ENCODE measurements around the gene CREB1. TPM values are rescaled to one million over a fixed set of nuclear protein-coding genes. Genes with fewer than 3 reads are reported as not detected.

The CREB1 gene
- total and polyA plus RNA-seq, 10 of the 15 experiments (the other 5 are each of a cell fraction or from before 2014, with no cell fraction given): 13.4 to 76.9 (median 39.5) TPM

- no peak overlapping the region for H3K9ac ChIP-seq (ENCODE audit: control insufficient read depth, insufficient read depth, low read length)
- CTCF ChIA-PET: interaction anchor here (1.4 kb wide), 1 partner anchor 8 kb away, joined by 3 read pairs; no protein-coding TSS in a partner anchor
- BruUV-seq (replicated peaks): no TSS peak
- H3K27me3 ChIP-seq (replicated peaks in 1 of 2; ENCODE audit: control insufficient read depth in 2 of 2, insufficient read depth in 2 of 2, low read length in 1 of 2): no peaks in the 10 kb centered on the region
- no peak overlapping the region for H3K27ac ChIP-seq (ENCODE audit: control insufficient read depth, insufficient read depth)
- ATAC-seq: no peak
- intact Hi-C loops (cut with micrococcal nuclease; ENCODE audit: unreplicated experiment) (no loop called here), in situ Hi-C loops (cut with MboI) (no loop called here)
- no peaks in the 10 kb centered on the region for H3K79me2 ChIP-seq (ENCODE audit: control insufficient read depth, insufficient read depth, low read length)
- H3K4me3 ChIP-seq: no peak overlapping the region
- FAIRE-seq: no peak
- SMC1A ChIA-PET (ENCODE audit: uncharacterized antibody, unreplicated experiment): interaction anchor here (0.6 to 1.0 kb wide), 2 partner anchors 12 to 19 kb away, joined by 3 read pairs; no protein-coding TSS in a partner anchor
- TF ChIP-seq NR2F1 (conservative IDR thresholded peaks at IDR 0.05) (no peak), CBFB (IDR thresholded peaks at IDR 0.05; ENCODE audit: low read depth) (no peak), ZBTB4 (CRISPR knock-in tag; IDR thresholded peaks at IDR 0.05) (no peak), PAX5 (IDR thresholded peaks at IDR 0.05; ENCODE audit: borderline replicate concordance, low read depth, low read length) (no peak), EED (IDR thresholded peaks at IDR 0.05; ENCODE audit: low read depth) (no peak), FOXM1 (IDR thresholded peaks at IDR 0.05; ENCODE audit: low read depth, low read length) (no peak)
- H3K4me1 ChIP-seq (ENCODE audit: control insufficient read depth, insufficient read depth, low read length): no peaks in the 10 kb centered on the region
- peaks cover 7% of the 10 kb centered on the region; the same call in 2 of the 3 replicates for H3K9me3 ChIP-seq (replicated peaks; ENCODE audit: control insufficient read depth, insufficient read depth, low read length)
- no peak overlapping the region for H2AFZ ChIP-seq (ENCODE audit: control insufficient read depth, low read depth, low read length)
- DNase-seq (ENCODE audit: low read depth, low spot score): no peak
- H4K20me1 ChIP-seq (ENCODE audit: control insufficient read depth, insufficient read depth): no peaks in the 10 kb centered on the region
- RAD21 ChIA-PET (ENCODE audit: unreplicated experiment): interaction anchor here (0.6 to 0.9 kb wide), 3 partner anchors 13 to 127 kb away, joined by 3 read pairs; no protein-coding TSS in a partner anchor
- H3K4me2 ChIP-seq (ENCODE audit: control insufficient read depth, insufficient read depth): no peak overlapping the region
- POLR2A ChIA-PET: no interaction called here
- peaks cover 3 to 27% of the 10 kb centered on the region in 2 experiments for H3K36me3 ChIP-seq (ENCODE audit: control insufficient read depth in 2 of 2, insufficient read depth in 2 of 2, low read length in 1 of 2)
Measured at GRCh38 chr2:207593277-207593676, 63.5 kb downstream of the CREB1 start.
